ENCODE data around the gene ASAP3. TPM values are rescaled to one million over a fixed set of nuclear protein-coding genes. Genes with fewer than 3 reads are reported as not detected.

The ASAP3 gene
- 100 to 1,000 TPM in 2 of 9 donors, 10 to 100 TPM in 7; 47.6 to 122 (median 77.3) TPM for total RNA-seq
- 100 to 1,000 TPM in 1 of 3 donors, 10 to 100 TPM in 2; 22.4 to 117 (median 81.0) TPM for polyA plus RNA-seq
- long read RNA-seq, donor 1, full-length matches to known transcripts, result 5 of 5 reads
- long read RNA-seq, donor 1, partial matches to known transcripts, result 0 of 5 reads
- long read RNA-seq, donor 1, other reads (novel, unspliced or antisense), result 0 of 5 reads
- long read RNA-seq, donor 2, full-length matches to known transcripts, result 5 of 5 reads
- long read RNA-seq, donor 2, partial matches to known transcripts, result 0 of 5 reads
- long read RNA-seq, donor 2, other reads (novel, unspliced or antisense), result 0 of 5 reads
- long read RNA-seq, donor 3, partial matches to known transcripts, result 0 of 1 reads
- long read RNA-seq, donor 3, other reads (novel, unspliced or antisense), result 0 of 1 reads
- long read RNA-seq, donor 4, full-length matches to known transcripts, result 7 of 19 reads
- long read RNA-seq, donor 4, partial matches to known transcripts, result 1 of 19 reads
- long read RNA-seq, donor 4, other reads (novel, unspliced or antisense), result 11 of 19 reads
- long read RNA-seq, donor 5, full-length matches to known transcripts, result 98 of 173 reads
- long read RNA-seq, donor 5, partial matches to known transcripts, result 24 of 173 reads
- long read RNA-seq, donor 5, other reads (novel, unspliced or antisense), result 51 of 173 reads
- long read RNA-seq, donor 6, full-length matches to known transcripts, result 5 of 15 reads
- long read RNA-seq, donor 6, partial matches to known transcripts, result 5 of 15 reads
- long read RNA-seq, donor 6, other reads (novel, unspliced or antisense), result 5 of 15 reads
- long read RNA-seq, donor 7, result 0 reads
- long read RNA-seq, donor 8, full-length matches to known transcripts, result 7 of 7 reads
- long read RNA-seq, donor 8, partial matches to known transcripts, result 0 of 7 reads
- long read RNA-seq, donor 8, other reads (novel, unspliced or antisense), result 0 of 7 reads
- long read RNA-seq, donor 9, full-length matches to known transcripts, result 1 of 1 reads
- long read RNA-seq, donor 9, partial matches to known transcripts, result 0 of 1 reads
- long read RNA-seq, donor 9, other reads (novel, unspliced or antisense), result 0 of 1 reads
- long read RNA-seq, donor 10, full-length matches to known transcripts, result 4 of 4 reads
- long read RNA-seq, donor 10, partial matches to known transcripts, result 0 of 4 reads
- long read RNA-seq, donor 10, other reads (novel, unspliced or antisense), result 0 of 4 reads

- H3K36me3 ChIP-seq (replicated peaks in 1 of 2), result no peaks in the 10 kb centered on the region
- peak within 1 kb of the TSS; percentile 43 to 95 (median 83) for H3K27ac ChIP-seq
- 0 to 4% (median 2%) methylated on average over 19 to 81 of the region's 84 CpGs for WGBS, 4 donors
- H3K4me1 ChIP-seq (replicated peaks in 1 of 2), result peaks cover 24 to 37% of the 10 kb centered on the region in 2 donors
- DNase-seq, result peak; percentile 68 to 81 (median 75)
- no peaks in the 10 kb centered on the region for H3K9me3 ChIP-seq (replicated peaks in 1 of 3)
- H3K27me3 ChIP-seq, result no peaks in the 10 kb centered on the region
- intact Hi-C loops (cut with DNase I), result loop anchor here in 1 of 2 donors (10.0 kb wide), 1 partner anchor 139 kb away; the partner anchor contains the start of gene HNRNPR
- peak within 1 kb of the TSS; percentile 9 to 84 (median 39) for H3K4me3 ChIP-seq
- peak in 1 of 2 donors; percentile 51 for TF ChIP-seq POLR2A (IDR thresholded peaks at IDR 0.05)
- TF ChIP-seq, protein P1, sequence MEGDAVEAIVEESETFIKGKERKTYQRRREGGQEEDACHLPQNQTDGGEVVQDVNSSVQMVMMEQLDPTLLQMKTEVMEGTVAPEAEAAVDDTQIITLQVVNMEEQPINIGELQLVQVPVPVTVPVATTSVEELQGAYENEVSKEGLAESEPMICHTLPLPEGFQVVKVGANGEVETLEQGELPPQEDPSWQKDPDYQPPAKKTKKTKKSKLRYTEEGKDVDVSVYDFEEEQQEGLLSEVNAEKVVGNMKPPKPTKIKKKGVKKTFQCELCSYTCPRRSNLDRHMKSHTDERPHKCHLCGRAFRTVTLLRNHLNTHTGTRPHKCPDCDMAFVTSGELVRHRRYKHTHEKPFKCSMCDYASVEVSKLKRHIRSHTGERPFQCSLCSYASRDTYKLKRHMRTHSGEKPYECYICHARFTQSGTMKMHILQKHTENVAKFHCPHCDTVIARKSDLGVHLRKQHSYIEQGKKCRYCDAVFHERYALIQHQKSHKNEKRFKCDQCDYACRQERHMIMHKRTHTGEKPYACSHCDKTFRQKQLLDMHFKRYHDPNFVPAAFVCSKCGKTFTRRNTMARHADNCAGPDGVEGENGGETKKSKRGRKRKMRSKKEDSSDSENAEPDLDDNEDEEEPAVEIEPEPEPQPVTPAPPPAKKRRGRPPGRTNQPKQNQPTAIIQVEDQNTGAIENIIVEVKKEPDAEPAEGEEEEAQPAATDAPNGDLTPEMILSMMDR (IDR thresholded peaks at IDR 0.05), result peak in 3 of 6 experiments; percentile 7 to 24 (median 24)
Measured at GRCh38 chr1:23483321-23484252, at the start of gene ASAP3. ASAP3 (minus strand) TSS chr1:23484179; CDS start chr1:23484133, 46 bp downstream.

DNA sequence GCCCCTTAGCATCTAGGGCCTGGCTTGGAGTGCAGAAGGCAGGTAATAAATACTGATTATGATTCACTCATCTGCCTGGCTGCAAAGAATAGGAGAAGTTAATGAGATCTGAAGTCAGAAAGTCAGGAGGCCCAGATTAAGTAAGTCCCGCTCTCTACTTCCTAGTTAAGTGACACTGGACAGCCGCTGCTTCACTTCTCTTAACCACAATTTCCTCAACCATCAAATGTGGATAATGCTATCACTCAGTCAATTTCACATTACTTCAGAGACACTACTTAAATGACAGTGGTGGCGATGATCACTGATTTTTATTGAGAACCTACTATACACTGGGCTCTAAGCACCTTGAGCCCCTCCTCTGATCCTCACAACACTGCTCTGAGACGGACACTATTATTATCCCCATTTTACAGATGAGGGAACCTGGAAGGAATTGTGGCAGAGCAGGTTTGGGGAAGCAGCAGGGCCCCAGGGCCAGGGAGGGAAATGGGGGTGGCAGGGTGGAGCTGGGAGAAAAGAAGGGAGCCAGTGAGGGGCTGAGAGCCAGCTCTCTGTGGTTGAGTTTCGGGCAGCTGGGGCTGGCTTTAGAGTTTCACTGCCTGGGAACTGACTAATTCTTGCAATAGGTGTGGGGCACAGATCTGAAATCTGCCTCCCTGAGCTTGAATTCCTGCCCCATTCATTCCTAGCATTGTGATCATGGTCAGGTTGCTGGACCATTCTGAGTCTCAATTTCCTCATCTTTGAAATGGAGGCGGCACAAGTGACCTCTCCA, 49.5 kb upstream of the ASAP3 start:
- 74 to 84% (median 78%) methylated on average over 6 of the region's 6 CpGs for WGBS, 4 donors
- Histone ChIP-seq H3K9me3 (replicated peaks in 1 of 3) (no peaks in the 10 kb centered on the region), H3K4me1 (replicated peaks in 1 of 2) (peaks cover 21 to 39% of the 10 kb centered on the region in 2 donors), H3K27ac (peak overlapping the region in 3 of 5 donors; percentile 13 to 28 (median 15)), H3K36me3 (replicated peaks in 1 of 2) (no peaks in the 10 kb centered on the region), H3K27me3 (no peaks in the 10 kb centered on the region), H3K4me3 (no peak overlapping the region)
- no peak for DNase-seq
- TF ChIP-seq, protein P1 (IDR thresholded peaks at IDR 0.05), result no peak
- TF ChIP-seq POLR2A (IDR thresholded peaks at IDR 0.05), result no peak
- intact Hi-C loops (cut with DNase I), result loop anchor here in 1 of 2 donors (10.0 kb wide), 1 partner anchor 109 kb away; the partner anchor contains the start of gene TCEA3

- H3K36me3 ChIP-seq (replicated peaks in 1 of 2), result no peaks in the 10 kb centered on the region
- TF ChIP-seq POLR2A (IDR thresholded peaks at IDR 0.05), result no peak
- TF ChIP-seq, protein P1 (IDR thresholded peaks at IDR 0.05), result peak in 1 of 6 experiments; percentile 2
- H3K4me1 ChIP-seq (replicated peaks in 1 of 2), result peaks cover 23 to 47% of the 10 kb centered on the region in 2 donors
- intact Hi-C loops (cut with DNase I), result loop anchor here in 1 of 2 donors (10.0 kb wide), 1 partner anchor 107 kb away; the partner anchor contains the start of gene TCEA3
- H3K27me3 ChIP-seq, result no peaks in the 10 kb centered on the region
- peak overlapping the region; percentile 35 to 74 (median 49) for H3K27ac ChIP-seq
- H3K9me3 ChIP-seq (replicated peaks in 1 of 3), result no peaks in the 10 kb centered on the region
- peak in 1 of 7 donors; percentile 44 for DNase-seq
- WGBS, 4 donors, result 15 to 23% (median 20%) methylated on average over 3 to 5 of the region's 5 CpGs
- peak overlapping the region in 1 of 4 donors; percentile 45 for H3K4me3 ChIP-seq
Measured at GRCh38 chr1:23531562-23532094, 47.6 kb upstream of the ASAP3 start.

All from adrenal gland (tissue), 19 donors.